ENCODE results near the gene CCR8. TPM values are rescaled to one million over a fixed set of nuclear protein-coding genes. Genes with fewer than 3 reads are reported as not detected.
A peak's percentile ranks its signal among the peaks of the same experiment; 100 is the strongest.

Gene CCR8
- total RNA-seq, 1 donor from 2014 or later = not detected

GRCh38 chr3:39378957-39379777 is 49.7 kb downstream of the CCR8 start:
- DNase-seq (ENCODE audit: extremely low spot score, unreplicated experiment) = no peak
- no peaks in the 10 kb centered on the region for H3K9me3 Mint-ChIP-seq
- no peak for TF ChIP-seq CTCF (conservative IDR thresholded peaks at IDR 0.05)
- H3K27ac Mint-ChIP-seq = no peak overlapping the region
- H3K4me3 Mint-ChIP-seq = no peak overlapping the region
- peaks cover 11% of the 10 kb centered on the region for H3K4me1 Mint-ChIP-seq (ENCODE audit: unreplicated experiment)
- H3K27me3 Mint-ChIP-seq = peaks cover 10% of the 10 kb centered on the region
- peaks cover 4% of the 10 kb centered on the region for H3K36me3 Mint-ChIP-seq

GRCh38 chr3:39379778-39380155 is 50.3 kb downstream of the CCR8 start:
- no peak overlapping the region for H3K4me3 Mint-ChIP-seq
- TF ChIP-seq CTCF (conservative IDR thresholded peaks at IDR 0.05) = no peak
- no peak overlapping the region for H3K27ac Mint-ChIP-seq
- no peak for DNase-seq (ENCODE audit: extremely low spot score, unreplicated experiment)
- H3K9me3 Mint-ChIP-seq = no peaks in the 10 kb centered on the region
- H3K36me3 Mint-ChIP-seq = peaks cover 4% of the 10 kb centered on the region
- H3K4me1 Mint-ChIP-seq (ENCODE audit: unreplicated experiment) = peaks cover 11% of the 10 kb centered on the region
- peaks cover 10% of the 10 kb centered on the region for H3K27me3 Mint-ChIP-seq

- peak overlapping the region; percentile 50 for H3K27ac Mint-ChIP-seq
- DNase-seq (ENCODE audit: extremely low spot score, unreplicated experiment) = no peak
- H3K27me3 Mint-ChIP-seq = peaks cover 7% of the 10 kb centered on the region
- no peak for TF ChIP-seq CTCF (conservative IDR thresholded peaks at IDR 0.05)
- H3K9me3 Mint-ChIP-seq = no peaks in the 10 kb centered on the region
- peak overlapping the region; percentile 51 for H3K4me3 Mint-ChIP-seq
- peaks cover 4% of the 10 kb centered on the region for H3K36me3 Mint-ChIP-seq
- H3K4me1 Mint-ChIP-seq (ENCODE audit: unreplicated experiment) = peaks cover 22% of the 10 kb centered on the region
These were observed 51.9 kb downstream of the CCR8 start for GRCh38 chr3:39381432-39381831.

Other genes starting within 250 kb of the CCR8 start
- 76.5 and 98.4 TPM in 2 replicates for gene GORASP1, start 222.1 kb upstream of the CCR8 start, total RNA-seq (ENCODE audit: low replicate concordance)
- gene TTC21A, start 222.0 kb upstream of the CCR8 start, total RNA-seq (ENCODE audit: low replicate concordance) = 9.8 and 10.3 TPM in 2 replicates
- gene CSRNP1, start 176.1 kb upstream of the CCR8 start, total RNA-seq (ENCODE audit: low replicate concordance) = 7.5 and 24.5 TPM in 2 replicates
- 0.12 TPM in 1 of 2 replicates, not detected in the other for gene XIRP1, start 137.1 kb upstream of the CCR8 start, total RNA-seq (ENCODE audit: low replicate concordance)
- 0.21 TPM in 1 of 2 replicates, not detected in the other for gene CX3CR1, start 49.7 kb upstream of the CCR8 start, total RNA-seq (ENCODE audit: low replicate concordance)
- 26.9 and 30.3 TPM in 2 replicates for gene SLC25A38, start 53.7 kb downstream of the CCR8 start, total RNA-seq (ENCODE audit: low replicate concordance)
- gene RPSA, start 77.0 kb downstream of the CCR8 start, total RNA-seq (ENCODE audit: low replicate concordance) = 1,264 and 1,454 TPM in 2 replicates
- not detected in 2 replicates for gene MOBP, start 138.0 kb downstream of the CCR8 start, total RNA-seq (ENCODE audit: low replicate concordance)